Fibroblast of the conjunctiva (primary cell): Measurements from ENCODE around the gene POC1B.

ENCODE experiments used
- DNase-seq: peaks from one replicate; pipeline ENCODE4 v3.0.0-alpha.2; 2010; ENCODE audit warnings: low read depth

The POC1B gene

DNA sequence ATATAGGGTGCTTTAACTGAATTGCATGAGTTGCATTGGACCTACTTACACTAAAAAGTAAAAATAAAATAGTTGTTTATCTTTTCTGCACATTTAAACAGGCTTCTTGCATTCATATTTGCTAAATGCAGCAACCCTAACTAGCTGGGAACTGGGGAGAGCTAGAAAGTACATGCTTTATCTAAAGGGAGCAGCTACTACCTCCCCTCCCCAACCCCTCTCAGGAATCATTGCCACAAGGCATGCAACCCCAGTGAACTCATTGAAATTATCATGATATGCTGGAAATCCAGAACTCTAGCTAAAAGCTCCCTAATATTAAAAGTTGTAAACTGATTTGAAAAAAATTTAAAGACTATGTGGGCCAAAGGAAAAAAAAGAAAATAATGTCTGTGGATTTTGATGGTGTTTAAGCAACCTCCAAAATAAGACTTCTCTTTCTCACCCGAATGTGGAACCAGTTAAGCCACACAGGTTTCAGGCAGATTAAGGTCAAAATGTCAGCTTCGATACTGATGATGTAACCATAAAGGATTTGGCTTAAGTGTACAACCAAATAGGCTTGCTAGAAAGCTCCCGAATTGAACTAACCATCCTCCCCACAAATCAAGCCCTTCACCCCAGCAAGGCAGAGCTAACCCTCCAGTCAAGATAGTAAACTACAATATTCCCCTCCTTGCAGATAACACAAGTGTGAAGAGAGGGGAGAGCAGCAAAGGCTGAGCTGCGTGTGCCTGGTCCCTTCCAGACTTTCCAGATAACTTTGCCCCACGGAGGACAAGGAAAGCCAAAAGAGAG is 13.8 kb upstream of the POC1B start:
- DNase-seq, result no peak

DNA sequence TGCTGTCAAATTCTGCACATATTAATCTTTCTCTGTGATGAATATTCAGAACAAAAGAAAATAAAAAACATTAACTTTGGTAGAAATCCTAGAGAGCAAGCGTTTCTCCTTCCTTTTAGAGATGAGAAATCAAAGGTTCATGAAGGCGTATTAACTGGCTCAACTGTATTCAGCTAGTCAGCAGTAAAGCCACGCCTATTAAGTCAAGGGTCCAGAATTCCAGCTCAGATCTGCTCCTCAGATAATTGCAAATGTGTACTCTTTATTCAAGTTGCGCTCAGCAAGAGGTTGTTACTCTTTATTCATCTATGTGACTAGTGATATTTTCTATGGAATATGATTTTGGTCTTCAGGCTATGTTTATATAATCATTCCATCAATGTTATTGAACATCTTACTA is 13.1 kb upstream of the POC1B start:
- DNase-seq, result no peak

DNA sequence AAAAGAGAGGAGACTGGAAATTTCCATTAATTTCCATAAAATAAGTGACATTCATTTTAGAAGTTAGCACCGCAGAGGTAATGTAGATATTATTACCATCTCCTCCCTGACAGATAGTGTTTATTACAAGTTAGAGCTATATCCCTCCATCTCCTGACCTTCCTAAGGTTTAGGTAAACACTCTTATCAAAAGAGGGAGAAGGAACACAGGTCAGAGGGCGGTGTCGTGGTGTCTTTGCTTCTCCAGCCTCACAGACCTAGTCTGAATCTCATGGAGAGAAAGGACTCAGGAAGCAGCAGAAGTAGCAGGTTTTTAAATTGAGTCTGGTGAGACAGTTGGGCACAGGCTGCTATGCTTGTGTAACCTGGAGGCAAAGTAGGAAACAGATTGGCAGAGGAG is 11.5 kb upstream of the POC1B start:
- DNase-seq, result no peak

DNA sequence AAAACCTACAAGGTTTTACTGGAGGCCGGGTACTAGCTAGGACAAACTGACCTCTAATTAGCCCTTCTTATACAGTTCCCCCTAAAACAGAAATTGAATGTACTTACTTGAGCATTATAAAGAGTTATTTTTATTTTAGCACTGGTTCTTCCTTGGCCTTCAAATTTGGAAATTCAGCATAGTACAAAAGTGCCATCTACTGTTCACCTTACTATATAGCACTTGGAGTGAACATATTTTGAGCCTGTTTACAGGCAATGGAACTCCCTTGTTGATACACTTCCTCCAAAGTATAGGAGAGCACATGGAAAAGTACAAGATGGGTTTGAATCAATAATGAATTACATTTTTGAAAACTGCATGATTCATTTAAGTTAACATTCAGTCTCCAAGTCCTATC is 3.9 kb upstream of the POC1B start:
- DNase-seq, result no peak

DNA sequence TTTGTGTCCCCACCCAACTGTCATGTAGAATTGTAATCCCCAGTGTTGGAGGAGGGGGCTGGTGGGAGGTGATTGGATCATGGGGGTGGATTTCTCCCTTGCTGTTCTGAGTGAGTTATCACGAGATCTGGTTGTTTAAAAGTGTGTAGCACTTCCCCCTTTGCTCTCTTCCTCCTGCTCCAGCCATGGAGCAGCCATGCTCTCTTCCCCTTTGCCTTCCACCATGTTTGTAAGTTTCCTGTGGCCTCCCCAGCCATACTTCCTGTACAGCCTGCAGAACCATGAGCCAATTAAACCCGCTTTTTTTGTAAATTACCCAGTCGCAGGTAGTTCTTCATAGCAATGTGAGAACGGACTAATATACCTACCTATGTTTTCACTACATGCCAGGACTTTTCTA is 2.6 kb upstream of the POC1B start:
- DNase-seq, result no peak

DNA sequence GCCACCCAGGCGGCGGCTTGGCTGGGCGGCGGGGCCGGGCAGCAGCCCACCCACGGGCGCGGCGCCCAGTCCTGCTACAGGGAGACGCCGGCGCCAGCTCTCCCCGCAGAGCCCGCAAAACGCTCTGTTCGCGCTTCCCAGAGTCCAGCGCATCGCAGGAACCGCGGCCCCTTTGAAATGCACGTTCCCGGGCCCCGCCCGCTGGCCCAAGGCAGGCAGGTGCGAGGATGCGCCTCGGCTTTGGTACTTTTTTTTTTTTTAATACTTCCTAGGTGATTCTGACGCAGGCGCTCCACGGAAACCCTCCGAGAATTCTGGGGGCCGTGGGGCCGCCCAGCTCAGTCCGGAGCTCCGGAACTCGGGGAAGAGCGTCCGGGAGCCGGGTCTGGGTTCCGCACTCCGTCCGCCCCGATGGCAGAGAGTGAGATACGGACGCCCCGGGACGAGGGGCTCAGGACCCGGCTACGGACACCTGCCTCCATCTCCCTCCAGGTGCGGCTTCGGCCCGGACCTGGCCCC is 483 bp downstream of the POC1B start:
- no peak for DNase-seq

DNA sequence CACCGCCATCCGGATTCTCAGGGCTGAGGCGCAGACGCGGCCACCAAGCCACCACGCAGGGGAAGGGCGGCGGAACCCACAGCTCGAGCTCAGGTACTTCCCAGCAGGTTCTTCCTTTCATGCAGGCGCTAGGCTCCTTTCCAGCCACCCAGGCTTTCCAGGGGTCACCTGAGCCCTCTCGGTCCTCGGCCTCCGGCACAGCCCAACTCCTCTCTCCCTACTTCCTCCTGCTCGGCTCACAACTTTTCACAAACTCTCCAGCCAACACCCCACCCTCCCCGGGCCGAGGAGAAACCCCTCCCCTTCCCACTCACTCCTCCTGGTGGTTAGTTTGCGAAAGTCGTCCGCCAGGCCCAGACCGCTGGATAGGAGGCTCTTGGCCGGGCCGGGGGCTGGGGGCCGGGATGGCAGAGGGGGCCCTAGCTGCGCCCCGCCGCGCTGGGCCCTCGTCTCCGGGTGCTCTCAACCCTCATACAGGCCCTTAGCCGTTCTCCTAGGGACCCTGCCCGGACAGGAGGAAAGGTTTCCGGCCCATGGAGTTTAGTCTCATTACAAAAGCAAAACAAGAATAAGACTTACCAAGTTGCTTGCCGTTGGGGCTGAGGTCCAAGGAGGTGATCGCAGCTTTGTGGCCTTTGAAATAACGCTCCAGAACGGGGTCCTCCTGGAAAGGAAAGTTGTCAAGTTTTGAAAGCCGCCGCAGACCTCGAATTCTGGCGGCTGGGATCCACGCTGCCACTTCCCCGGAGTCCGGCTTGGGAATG is 1.1 kb downstream of the POC1B start, which contains the start of gene GALNT4:
GALNT4 (minus strand) TSS at position 256 of the 764 bp plus-strand sequence; CDS start at position 9, 247 bp downstream.
- peak; percentile 78 for DNase-seq

DNA sequence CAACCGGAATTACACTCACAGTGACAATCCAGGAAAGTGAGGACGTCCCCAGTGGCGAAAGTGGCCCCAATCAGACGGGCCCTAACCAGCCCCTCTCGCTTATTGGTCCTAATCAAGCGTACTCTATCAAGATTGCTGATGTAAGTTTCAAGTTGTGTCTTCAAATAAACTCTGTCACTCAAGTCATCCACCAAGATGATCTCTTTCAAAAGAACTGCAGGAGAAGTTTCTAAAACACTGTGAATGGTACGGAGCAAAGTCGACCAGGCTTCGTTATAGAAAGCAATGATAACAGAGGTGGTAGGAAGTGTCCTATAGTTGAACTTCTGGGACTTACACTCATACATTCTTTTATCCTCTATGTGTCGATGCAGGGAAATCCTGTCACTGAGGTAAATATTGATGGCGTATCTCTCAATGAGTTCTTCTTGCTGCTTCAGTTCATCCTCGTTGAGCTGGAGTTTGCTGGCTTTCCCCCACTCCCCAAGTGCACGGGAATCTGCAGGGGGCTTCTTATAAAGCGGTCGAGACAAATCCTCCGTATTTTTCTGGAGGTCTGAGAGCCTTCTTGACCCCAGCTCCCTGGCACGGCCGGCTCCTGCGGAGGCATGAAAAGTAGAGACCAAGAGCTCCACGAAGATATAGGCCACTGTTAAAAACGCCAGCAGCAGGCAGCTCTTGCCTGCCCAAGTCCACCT is 1.9 kb downstream of the POC1B start:
- no peak for DNase-seq

DNA sequence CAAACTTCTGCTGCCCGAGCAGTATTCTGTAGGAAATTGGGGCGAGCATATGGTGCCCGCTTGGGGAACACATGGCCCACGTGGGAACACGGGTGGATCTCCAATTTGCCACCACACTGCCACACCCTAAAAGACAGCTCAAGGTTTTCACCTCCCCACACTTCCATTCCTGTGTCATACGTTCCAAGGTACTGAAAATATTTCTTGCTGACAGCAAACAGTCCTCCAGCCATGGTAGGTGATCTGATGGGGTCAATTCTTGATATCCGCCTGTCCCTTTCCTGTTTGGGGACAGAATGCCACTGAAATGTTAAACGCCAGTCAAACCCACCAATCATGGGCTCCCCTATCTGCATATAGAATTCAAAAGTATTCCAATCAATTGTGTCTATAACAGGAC is 2.5 kb downstream of the POC1B start:
- no peak for DNase-seq

DNA sequence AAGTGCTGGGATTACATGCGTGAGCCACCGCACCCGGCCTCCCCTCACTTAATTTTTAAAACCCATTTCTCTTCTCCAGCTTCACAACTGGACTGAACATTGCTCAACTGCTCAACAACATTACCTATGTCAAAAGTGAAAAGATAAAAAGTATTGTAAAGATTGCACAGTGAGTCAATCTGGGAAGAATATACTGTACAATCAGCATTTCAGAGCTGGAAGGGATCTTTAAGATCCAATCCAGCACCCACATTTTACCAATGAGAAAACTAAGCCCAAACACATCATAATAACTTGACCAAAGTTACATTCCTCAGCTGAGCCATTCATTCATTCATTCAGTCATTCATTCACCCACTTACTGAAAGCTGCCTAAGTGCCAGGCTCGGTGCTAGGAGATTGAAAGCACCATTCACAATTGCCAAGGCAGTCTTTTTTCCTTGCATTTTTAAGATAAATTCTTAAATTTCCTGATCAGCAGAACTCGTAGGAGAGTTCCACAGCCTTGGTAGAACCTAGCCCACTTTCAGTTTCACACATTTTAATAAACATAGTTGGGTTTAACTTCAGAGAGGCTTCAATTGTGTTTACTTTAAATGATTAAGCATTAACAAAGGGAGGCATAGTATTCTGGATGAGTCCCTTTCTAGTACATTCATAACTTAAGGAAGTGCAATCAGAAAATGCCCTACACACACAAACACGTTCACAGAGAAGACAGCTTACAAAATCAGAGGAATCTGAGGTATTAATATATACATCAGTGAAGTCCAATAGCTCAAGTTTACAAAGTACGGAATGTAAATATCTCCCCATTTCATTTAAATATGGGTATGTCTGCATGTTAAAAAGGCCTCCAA is 4.3 kb downstream of the POC1B start:
- no peak for DNase-seq

DNA sequence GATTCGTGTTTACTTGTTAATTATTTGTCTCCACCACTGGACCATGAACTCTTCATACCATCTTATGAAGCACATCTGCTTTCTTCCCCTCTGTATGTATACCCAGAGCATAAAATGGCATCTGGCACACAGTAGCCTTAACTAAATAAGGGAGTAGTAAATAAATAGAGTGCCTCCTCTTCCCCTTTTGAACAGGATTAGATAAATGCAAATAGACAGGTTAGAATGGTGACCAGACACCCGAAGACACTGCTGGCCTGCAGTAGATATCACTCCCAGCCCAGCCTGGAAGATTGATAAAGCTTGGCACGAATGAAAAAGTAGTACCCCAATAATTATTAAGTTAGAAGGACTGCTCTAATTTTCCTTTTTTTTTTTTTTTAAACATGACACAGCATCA is 8.1 kb downstream of the POC1B start:
- DNase-seq, result no peak

DNA sequence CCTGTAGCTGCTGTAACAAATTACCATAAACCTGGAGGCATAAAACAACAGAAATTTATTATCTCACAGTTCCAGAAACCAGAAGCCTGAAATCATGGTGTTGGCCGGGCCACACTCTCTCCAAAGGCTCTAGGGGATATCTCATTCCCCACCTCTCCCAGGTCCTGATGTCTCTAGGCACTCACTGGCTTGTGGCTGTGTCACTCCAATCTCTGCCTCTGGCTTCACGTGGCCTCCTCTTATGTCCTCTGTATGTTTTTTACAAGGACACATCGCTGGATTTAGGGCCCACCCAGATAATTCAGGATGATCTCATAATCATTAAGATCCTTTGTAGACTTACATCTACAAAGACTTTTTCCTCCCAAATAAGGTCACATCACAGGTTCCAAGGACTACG is 9.2 kb downstream of the POC1B start:
- no peak for DNase-seq

DNA sequence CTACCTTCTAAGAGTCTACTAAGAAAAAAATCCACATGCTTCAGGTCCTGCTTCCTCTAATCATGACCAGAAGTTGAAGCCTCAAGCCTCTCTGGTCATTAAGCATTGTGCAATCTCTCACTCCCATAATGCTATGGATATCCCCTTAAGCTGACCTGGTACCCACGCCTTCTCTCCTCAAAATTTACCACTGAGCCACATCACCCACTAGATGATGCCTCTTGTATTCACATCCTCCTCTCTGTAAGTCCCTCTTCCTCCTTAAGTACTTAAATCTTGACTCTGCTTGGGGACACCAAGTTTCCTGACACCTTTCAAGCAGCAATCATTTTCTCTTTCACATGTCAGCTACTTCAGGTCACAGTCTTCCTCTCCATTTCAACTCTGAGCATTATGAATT is 11.1 kb downstream of the POC1B start:
- no peak for DNase-seq

DNA sequence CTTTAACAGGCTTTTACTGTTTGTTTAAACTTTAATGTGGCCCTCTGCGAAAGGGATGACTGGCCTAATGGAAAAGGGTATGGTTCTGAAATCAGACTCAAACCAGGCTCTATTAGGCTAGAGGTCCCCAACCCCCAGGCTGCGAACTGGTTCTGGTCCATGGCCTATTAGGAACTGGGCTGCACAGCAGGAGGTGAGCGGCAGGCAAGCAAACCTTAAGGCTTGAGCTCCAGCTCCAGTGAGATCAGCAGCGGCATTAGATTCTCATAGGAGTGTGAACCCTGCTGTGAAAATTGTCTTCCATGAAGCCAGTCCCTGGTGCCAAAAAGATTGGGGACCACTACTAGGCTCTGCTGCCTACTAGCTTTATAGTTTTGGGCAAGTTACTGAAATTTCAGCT is 12.3 kb downstream of the POC1B start:
- no peak for DNase-seq

DNA sequence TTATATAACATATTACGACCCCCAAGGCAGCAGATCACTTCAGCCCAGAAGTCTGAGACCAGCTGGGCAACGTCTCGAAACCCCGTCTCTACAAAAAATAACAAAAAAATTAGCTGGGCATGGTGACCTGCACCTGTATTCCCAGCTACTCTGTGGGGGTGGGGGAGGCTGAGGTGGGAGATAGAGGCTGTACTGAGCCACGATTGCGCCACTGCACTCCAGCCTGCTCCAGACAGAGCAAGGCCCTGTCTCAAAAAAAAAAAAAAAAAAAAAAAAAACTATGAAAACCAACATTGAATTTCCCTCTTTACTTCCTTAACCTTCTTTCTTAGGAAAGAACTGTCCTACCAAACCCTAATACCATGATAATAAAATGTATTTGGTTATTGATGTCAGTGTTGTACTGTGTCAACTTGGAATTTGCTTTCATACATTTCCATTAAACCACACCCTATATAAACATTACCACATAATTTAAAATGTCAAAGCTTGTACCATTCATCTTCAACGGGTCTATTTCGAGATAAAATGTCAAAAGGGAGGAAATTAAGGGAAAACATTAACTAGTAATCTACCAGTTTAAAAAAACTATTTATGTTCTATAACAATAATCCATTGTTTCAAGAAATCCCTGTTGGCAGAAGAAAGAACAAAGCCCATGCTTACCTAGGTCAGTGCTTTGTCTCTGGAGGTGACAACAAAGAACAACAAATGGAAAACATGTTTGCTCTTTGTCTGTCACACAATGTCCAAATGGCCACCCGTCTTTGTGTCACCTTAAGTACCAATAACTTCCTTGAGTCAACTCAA is 18.6 kb downstream of the POC1B start:
- no peak for DNase-seq

DNA sequence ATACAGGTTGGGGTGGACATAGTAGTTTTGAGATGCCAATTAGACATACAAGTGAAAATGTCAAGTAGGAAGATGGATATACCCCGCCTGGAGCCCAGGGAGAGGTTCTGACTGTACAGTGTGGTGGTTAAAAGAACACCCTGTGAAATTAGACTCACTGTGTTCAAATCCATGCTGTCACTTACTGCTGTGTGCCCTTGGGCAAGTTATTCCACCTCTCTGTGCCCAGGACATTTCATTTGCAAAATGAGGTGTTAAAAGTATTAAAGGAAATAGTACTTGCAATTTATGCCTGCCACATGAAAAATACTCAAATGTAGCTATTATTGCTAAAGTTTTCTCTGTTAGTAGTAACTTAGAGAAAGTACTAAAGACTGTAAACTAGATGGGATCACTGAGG is 19.8 kb downstream of the POC1B start:
- no peak for DNase-seq

DNA sequence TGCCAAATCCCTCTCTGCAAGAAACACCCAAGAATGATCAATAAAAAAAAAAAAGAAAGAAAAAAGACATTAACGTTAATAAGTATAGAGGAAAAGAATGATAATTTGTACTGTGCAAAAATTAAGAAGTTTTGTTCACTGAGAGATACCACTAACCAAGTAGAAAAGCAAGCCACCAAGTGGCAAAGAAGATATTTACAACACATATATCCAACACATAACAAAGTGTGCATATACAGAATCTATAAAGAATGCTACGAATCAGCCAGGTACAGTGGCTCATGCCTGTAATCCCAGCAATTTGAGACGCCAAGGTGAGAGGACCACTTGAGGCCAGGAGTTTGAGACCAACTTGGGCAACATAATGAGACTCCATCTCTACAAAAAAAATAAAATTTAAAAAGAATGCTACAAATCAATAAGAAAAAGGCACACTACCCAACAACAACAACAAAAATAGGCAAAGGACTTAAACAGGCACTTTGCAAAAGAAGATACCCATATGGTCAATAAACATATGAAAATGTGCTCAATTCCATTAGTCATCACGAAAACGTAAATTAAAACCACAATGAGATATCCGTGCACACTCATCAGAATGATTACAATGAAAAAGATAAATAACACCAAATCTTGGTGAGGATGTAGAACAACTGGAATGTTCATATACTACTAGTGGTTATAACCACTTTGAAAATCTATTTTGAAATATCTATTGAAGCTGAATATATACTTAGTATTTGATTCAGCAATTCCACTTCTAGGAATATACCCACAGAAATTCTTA is 21.1 kb downstream of the POC1B start:
- no peak for DNase-seq

DNA sequence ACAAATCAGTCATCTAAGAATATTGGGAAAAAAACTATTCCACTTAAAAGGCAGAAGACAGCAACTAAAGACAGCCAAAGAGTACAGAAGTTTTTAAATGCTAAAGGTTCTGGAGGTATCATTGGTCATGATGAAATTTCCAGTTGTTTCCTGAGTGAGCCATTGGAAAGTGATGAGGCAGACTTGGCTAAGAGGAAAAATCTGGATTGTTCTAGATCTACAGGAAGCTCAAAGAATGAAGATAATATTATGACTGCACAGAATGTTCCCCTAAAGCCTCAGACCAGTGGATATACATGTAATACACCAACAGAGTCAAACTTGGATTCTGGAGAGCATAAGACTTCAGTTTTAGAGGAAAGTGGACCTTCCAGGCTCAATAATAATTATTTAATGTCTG is 24.1 kb downstream of the POC1B start:
- DNase-seq, result no peak

DNA sequence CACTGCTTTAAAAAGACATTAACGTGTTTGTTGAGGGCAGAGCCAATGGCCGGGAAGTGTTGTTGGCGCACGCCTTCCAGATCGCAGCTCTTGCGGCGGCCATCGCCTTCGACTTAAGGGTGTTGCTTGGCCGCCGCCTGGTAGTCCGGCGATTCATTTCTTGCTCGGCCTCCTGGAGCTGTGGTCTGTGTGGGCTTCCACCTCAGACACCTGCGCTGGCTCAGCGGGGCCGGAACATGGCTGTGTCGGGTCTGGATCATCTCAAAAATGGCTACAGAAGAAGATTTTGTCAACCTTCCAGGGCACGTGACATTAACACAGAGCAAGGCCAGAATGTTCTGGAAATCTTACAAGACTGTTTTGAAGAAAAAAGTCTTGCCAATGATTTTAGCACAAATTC is 26.0 kb downstream of the POC1B start:
- no peak for DNase-seq

DNA sequence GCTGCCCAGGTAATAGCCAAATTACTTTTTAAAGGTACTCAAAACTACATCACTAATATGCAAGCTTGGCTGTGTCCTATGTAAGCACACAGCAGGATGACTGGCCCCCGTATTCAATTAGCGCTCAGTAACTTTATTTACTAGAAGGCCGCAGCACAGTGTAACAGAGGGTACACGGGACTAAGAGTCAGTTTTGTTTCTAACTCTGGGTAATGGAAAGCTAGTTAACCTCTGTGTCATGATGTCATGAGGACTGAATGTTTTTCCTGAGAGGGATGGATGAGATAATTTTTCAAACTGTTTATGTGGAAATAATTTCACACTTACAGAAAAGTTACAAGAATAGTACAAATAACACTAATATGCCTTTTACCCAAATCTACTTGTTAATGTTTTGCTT is 28.4 kb downstream of the POC1B start:
- DNase-seq, result no peak
